Body of pancreas (tissue), 4 donors: Measurements from ENCODE around the gene RSPH4A. TPM values are rescaled to one million over a fixed set of nuclear protein-coding genes. Genes with fewer than 3 reads are reported as not detected.
"Not testable (repeated sequence)": the region's sequence is repeated elsewhere in the genome, so short reads cannot be mapped to it uniquely, and the experiment has no call there.

Experiments used
- ATAC-seq: fragments of 150-250 bp; one replicate; pipeline ENCODE4 v1.9.1; 2016
- DNase-seq, 4 donors: peaks; one replicate each; pipeline ENCODE4 v3.0.0-alpha.2; 2019
- H3K27ac ChIP-seq, 4 donors: fragments of 200-600 bp; sonication (generic); 1 replicate in 3 of 4; 2 replicates in 1 of 4; pipeline versions ENCODE4 v1.5.1 to v1.6.1; 2016 to 2019; ENCODE audit warnings: mild to moderate bottlenecking in 1 of 4, mixed read lengths in 1 of 4, moderate library complexity in 1 of 4
- H3K27me3 ChIP-seq, 2 donors: fragments of 200-600 bp; sonication (generic); one replicate each; pipeline ENCODE4 v1.6.0; 2016; ENCODE audit warnings: mild to moderate bottlenecking in 1 of 2
- H3K36me3 ChIP-seq, 2 donors: fragments of 200-600 bp; sonication (generic); replicated peaks in 1 of 2; 2 replicates each; pipeline ENCODE4 v1.5.1; 2016; ENCODE audit warnings: low read depth in 2 of 2; ENCODE audit not compliant: insufficient read depth in 1 of 2
- H3K4me1 ChIP-seq: fragments of 200-600 bp; sonication (generic); one replicate; pipeline ENCODE4 v1.6.0; 2016
- H3K4me3 ChIP-seq, 2 donors: fragments of 200-600 bp; sonication (generic); 1 replicate in 1 of 2; 2 replicates in 1 of 2; pipeline ENCODE4 v1.5.1; 2016 to 2019
- H3K9me3 ChIP-seq, 3 donors: fragments of 200-600 bp; sonication (generic); 1 replicate in 2 of 3; 2 replicates in 1 of 3; pipeline ENCODE4 v1.5.1; 2016
- POLR2A ChIP-seq, 3 donors: fragments of 450-650 bp; IDR thresholded peaks; one replicate each; pipeline ENCODE4 v1.6.1; 2016; ENCODE audit warnings: antibody characterized with exemption in 3 of 3, mild to moderate bottlenecking in 2 of 3
- WGBS, 2 donors: methylation state at CpG; one replicate each; pipeline ENCODE4 v1.1.5; 2017; 5-methylcytosine and 5-hydroxymethylcytosine counted together
- intact Hi-C: fragments of 100-400 bp; cut with DNase I; formaldehyde crosslinking; loops from one replicate; pipeline ENCODE4 v1.15.1; 2023
- total RNA-seq, 2 donors: library from RNA; depleted of rRNA; stranded (reverse); fragments of >200 nt; gene quantifications; one replicate each; pipeline ENCODE4 v1.1.0, GENCODE V29; 2016
- TF ChIP-seq, protein P1 (sequence below), 7 experiments: fragments of 450-650 bp in 4 of 7; fragments of 200-600 bp in 3 of 7; sonication (generic) in 3 of 7; IDR thresholded peaks; one replicate each; pipeline ENCODE4 v1.5.1; 2016 to 2019; ENCODE audit warnings: antibody characterized with exemption in 7 of 7

The RSPH4A gene
- total RNA-seq, 2 donors from 2014 or later, result 2.6 TPM; not detected in 1

DNA sequence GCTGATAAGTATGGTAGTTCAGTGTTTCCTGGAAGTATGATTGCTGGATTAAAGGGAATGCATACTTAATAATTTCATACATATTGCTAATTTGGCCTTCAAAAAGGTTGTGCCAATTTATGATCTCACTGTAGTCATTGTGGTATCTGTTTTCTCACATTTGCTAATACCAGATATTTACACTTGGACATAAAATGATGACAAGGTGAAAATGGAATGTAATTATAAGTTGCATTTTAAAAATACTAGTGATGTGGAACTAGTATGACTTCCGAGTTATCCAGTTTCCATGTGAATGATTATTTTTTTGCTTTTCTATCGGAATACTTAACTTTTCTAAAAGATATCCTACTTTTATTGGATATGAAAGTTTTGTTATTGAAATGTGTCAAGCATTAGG lies 29.5 kb upstream of the RSPH4A start:
- ATAC-seq (no peak), DNase-seq (no peak)
- Histone ChIP-seq H3K27ac (no peak overlapping the region), H3K9me3 (no peaks in the 10 kb centered on the region), H3K27me3 (no peaks in the 10 kb centered on the region), H3K4me3 (no peak overlapping the region), H3K4me1 (no peaks in the 10 kb centered on the region), H3K36me3 (peaks cover 16 to 28% of the 10 kb centered on the region in 2 donors)
- intact Hi-C loops, result no loop called here
- 88 to 94% methylated on average over 2 of the region's 2 CpGs for WGBS, 2 donors
- no peak for TF ChIP-seq POLR2A (IDR thresholded peaks at IDR 0.05)
- TF ChIP-seq, protein P1, sequence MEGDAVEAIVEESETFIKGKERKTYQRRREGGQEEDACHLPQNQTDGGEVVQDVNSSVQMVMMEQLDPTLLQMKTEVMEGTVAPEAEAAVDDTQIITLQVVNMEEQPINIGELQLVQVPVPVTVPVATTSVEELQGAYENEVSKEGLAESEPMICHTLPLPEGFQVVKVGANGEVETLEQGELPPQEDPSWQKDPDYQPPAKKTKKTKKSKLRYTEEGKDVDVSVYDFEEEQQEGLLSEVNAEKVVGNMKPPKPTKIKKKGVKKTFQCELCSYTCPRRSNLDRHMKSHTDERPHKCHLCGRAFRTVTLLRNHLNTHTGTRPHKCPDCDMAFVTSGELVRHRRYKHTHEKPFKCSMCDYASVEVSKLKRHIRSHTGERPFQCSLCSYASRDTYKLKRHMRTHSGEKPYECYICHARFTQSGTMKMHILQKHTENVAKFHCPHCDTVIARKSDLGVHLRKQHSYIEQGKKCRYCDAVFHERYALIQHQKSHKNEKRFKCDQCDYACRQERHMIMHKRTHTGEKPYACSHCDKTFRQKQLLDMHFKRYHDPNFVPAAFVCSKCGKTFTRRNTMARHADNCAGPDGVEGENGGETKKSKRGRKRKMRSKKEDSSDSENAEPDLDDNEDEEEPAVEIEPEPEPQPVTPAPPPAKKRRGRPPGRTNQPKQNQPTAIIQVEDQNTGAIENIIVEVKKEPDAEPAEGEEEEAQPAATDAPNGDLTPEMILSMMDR (IDR thresholded peaks at IDR 0.05), result no peak

DNA sequence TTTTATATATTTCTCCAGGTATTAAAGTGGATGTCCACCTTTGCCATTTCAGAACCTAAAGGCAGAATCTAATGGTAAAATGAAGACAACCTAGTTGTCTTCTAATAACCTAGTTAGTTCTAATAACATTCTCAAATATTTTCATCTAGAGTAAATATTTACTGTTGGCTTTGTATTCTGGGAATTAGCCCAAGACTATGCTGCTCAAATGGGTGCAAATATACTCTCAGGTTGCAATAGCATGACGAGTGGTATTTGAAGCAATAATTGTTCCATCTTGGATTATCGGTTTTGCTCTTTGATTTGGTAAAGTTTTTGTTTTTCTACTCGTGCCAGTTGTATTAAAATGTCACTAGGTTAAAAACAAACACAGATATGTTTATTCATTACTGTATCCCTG lies 21.0 kb upstream of the RSPH4A start:
- DNase-seq (no peak), ATAC-seq (no peak)
- intact Hi-C loops, result no loop called here
- Histone ChIP-seq H3K27ac (no peak overlapping the region), H3K27me3 (no peaks in the 10 kb centered on the region), H3K9me3 (no peaks in the 10 kb centered on the region), H3K36me3 (peaks cover 15 to 22% of the 10 kb centered on the region in 2 donors), H3K4me1 (peaks cover 8% of the 10 kb centered on the region), H3K4me3 (no peak overlapping the region)
- WGBS, 2 donors, result 38 to 53% methylated on average over 3 of the region's 3 CpGs
- TF ChIP-seq, protein P1 (IDR thresholded peaks at IDR 0.05), result no peak
- no peak for TF ChIP-seq POLR2A (IDR thresholded peaks at IDR 0.05)

DNA sequence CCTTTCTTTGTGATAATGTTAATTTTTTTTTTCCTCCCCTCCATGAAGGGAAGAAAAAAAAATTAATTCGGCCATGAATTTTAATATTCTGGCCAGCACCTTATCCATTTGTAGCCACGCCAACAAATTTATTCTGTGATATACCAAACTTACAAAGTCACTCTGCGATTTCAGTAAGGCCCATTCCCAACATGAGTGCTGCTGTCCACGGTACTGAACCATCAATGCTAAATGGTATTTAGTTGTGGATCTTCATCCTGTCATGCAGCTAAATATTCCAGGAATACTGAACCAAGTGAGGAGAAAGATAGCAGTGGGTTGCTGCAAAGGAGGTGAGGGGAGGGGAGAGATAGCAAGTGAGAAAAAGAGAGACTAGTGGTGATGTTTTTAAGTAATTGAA lies 19.5 kb upstream of the RSPH4A start:
- intact Hi-C loops, result no loop called here
- 78 to 82% methylated on average over 4 of the region's 4 CpGs for WGBS, 2 donors
- TF ChIP-seq, protein P1 (IDR thresholded peaks at IDR 0.05), result no peak
- TF ChIP-seq POLR2A (IDR thresholded peaks at IDR 0.05), result no peak
- Histone ChIP-seq H3K36me3 (peaks cover 0 to 11% of the 10 kb centered on the region in 2 donors), H3K9me3 (no peaks in the 10 kb centered on the region), H3K27ac (no peak overlapping the region), H3K27me3 (no peaks in the 10 kb centered on the region), H3K4me3 (no peak overlapping the region), H3K4me1 (peaks cover 8% of the 10 kb centered on the region)
- DNase-seq, result no peak
- ATAC-seq, result no peak

DNA sequence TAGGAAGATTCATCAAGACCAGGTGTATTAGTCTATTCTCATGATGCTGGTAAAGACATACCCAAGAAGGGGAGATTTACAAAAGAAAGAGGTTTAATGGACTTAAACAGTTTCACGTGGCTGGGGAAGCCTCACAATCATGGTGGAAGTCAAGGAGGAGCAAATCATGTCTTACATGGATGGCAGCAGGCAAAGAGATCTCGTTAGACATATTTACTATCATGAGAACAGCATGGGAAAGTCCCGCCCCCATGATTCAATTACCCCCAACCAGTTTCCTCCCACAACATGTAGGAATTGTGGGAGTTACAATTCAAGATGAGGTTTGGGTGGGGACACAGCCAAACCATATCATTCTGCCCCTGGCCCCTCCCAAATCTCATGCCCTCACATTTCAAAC lies 12.4 kb upstream of the RSPH4A start:
- 93 to 96% methylated on average over 3 of the region's 3 CpGs for WGBS, 2 donors
- H3K36me3 ChIP-seq, H3K27ac ChIP-seq, DNase-seq, H3K27me3 ChIP-seq, H3K4me3 ChIP-seq, ATAC-seq, intact Hi-C loops, H3K4me1 ChIP-seq, H3K9me3 ChIP-seq: not testable (repeated sequence)

DNA sequence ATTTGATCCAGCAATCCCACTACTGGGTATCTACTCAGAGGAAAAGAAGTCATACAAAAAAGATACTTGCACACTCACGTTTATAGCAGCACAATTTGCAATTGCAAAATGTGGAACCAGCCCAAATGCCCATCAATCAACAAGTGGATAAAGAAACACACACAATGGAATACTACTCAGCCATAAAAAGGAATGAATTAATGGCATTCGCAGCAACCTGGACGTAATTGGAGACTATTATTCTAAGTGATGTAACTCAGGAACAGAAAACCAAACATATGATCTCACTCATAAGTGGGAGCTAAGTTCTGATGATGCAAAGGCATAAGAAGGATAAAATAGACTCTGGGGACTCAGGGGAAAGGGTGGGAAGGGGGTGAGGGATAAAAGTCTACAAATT lies 11.4 kb upstream of the RSPH4A start:
- H3K4me3 ChIP-seq, H3K4me1 ChIP-seq, ATAC-seq, DNase-seq, H3K36me3 ChIP-seq, H3K9me3 ChIP-seq, H3K27ac ChIP-seq, H3K27me3 ChIP-seq, intact Hi-C loops: not testable (repeated sequence)
- WGBS, 2 donors, result 85 to 90% methylated on average over 3 of the region's 3 CpGs

DNA sequence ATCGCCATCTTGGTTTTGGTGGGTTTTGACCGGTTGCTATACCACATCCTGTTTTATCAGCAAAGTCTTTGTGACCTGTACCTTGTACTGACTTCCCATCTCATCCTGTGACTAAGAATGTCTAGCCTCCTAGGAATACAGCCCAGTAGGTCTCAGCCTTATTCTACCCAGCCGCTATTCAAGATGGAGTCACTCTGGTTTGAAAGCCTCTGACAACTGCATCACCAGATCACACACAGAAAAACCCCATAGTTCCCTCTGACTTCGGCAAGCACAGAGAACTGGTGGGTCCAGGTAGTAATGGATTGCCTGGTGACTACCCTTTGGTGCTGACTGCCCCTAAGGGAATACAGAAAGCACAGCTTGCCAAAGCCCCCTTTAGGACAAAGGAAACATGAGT lies 10.3 kb upstream of the RSPH4A start:
- WGBS, 2 donors, result 96 to 99% methylated on average over 4 of the region's 4 CpGs

More for the DNA sequence above, 10.3 kb upstream of the RSPH4A start:
- H3K4me3 ChIP-seq, result no peak overlapping the region
- H3K27me3 ChIP-seq, result no peaks in the 10 kb centered on the region
- TF ChIP-seq, protein P1 (IDR thresholded peaks at IDR 0.05), result no peak
- no peak for TF ChIP-seq POLR2A (IDR thresholded peaks at IDR 0.05)
- H3K27ac ChIP-seq, result no peak overlapping the region
- no peak for ATAC-seq
- intact Hi-C loops, result no loop called here
- no peak for DNase-seq
- no peaks in the 10 kb centered on the region for H3K9me3 ChIP-seq
- no peaks in the 10 kb centered on the region for H3K4me1 ChIP-seq
- H3K36me3 ChIP-seq, result no peaks in the 10 kb centered on the region
